ENCODE results near the gene GAS6. TPM values are rescaled to one million over a fixed set of nuclear protein-coding genes. Genes with fewer than 3 reads are reported as not detected.

Gene GAS6
- total and polyA plus RNA-seq, 2 donors (not counting 3 experiments of a cell fraction or from before 2014, with no cell fraction given), result 69.2 to 109 TPM

DNA sequence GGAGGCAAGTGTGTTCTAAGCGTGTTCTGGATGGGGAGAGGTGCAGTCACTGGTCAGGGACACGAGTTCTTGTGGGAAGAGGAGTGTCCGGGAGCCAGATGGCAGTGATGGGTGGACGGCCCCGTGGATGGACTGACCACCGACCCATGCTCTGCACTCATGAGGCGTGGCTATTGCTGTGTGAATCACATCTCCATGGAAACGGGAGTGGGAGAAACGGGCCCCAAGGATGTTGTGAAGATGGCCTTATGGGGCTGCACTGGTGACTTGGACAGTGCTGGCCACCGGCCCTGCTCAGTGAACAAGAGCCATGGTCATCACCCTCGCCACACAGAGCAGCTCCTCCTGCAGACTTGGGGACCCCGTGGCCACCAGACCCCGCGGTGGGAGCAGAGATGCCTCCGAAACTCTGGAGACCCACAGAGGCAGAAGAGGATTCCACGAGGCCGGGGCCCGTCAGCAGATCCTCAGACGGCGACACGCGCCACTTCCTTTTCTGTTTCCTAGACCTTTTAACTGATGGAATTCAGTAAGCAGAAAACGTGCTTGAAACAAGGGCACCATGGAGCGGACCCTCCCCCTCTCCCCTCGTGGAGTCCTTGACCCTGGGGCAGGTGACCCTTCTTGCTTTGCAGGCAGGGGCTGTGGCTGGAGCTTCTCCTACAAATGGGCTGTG is 47.5 kb downstream of the GAS6 start:
- no peak for TF ChIP-seq FOS (IDR thresholded peaks at IDR 0.05; ENCODE audit: borderline replicate concordance, insufficient read depth, low read length)
- TF ChIP-seq JUN (IDR thresholded peaks at IDR 0.05; ENCODE audit: borderline replicate concordance, insufficient read depth, insufficient read length, low read depth), result no peak
- no peak for TF ChIP-seq POLR2A (IDR thresholded peaks at IDR 0.05; ENCODE audit: low read depth, low read length)
- TF ChIP-seq EZH2 (IDR thresholded peaks at IDR 0.05; ENCODE audit: borderline replicate concordance, low read depth, low read length, severe bottlenecking), result no peak
- no peak for TF ChIP-seq GATA2 (IDR thresholded peaks at IDR 0.05; ENCODE audit: insufficient read depth, insufficient read length, low read depth, low read length)
- TF ChIP-seq MYC (IDR thresholded peaks at IDR 0.05; ENCODE audit: low read depth, low read length), result no peak
- no peak for TF ChIP-seq MAX (IDR thresholded peaks at IDR 0.05; ENCODE audit: insufficient read depth, insufficient read length)
- TF ChIP-seq POLR2AphosphoS5 (IDR thresholded peaks at IDR 0.05; ENCODE audit: insufficient read depth, low read depth, low read length), result no peak
- no peaks in the 10 kb centered on the region for H3K79me2 ChIP-seq (ENCODE audit: control insufficient read depth, insufficient read depth, low read length)
- H3K27me3 ChIP-seq (ENCODE audit: control insufficient read depth in 2 of 2, insufficient read depth in 2 of 2, low read length in 2 of 2), result no peaks in the 10 kb centered on the region
- no peak overlapping the region for H3K4me2 ChIP-seq (ENCODE audit: insufficient read depth, low read length)
- no peak overlapping the region for H3K9ac ChIP-seq (replicated peaks; ENCODE audit: extremely low read depth, insufficient read depth, low read length)
- H3K4me3 ChIP-seq (replicated peaks in 1 of 3; ENCODE audit: insufficient read depth in 1 of 3, low read depth in 1 of 3, low read length in 3 of 3), result no peak overlapping the region
- H3K9me3 ChIP-seq (replicated peaks; ENCODE audit: control insufficient read depth, insufficient read depth, low read length), result no peaks in the 10 kb centered on the region
- H2AFZ ChIP-seq (ENCODE audit: low read depth, low read length), result no peak overlapping the region
- H3K27ac ChIP-seq (ENCODE audit: insufficient read depth, low read depth, low read length), result no peak overlapping the region
- no peaks in the 10 kb centered on the region for H3K9me1 ChIP-seq (replicated peaks; ENCODE audit: control insufficient read depth, extremely low read depth, insufficient read depth, low read length)
- ChIA-PET POLR2A (no interaction called here), CTCF (interaction anchor here (0.7 to 1.6 kb wide), 7 partner anchors 80 to 410 kb away, joined by 3 to 30 read pairs (median 4); no protein-coding TSS in a partner anchor)
- no peaks in the 10 kb centered on the region for H4K20me1 ChIP-seq (replicated peaks; ENCODE audit: control insufficient read depth, extremely low read depth, insufficient read depth, low read length)
- BruUV-seq (replicated peaks), result no TSS peak
- peaks cover 6% of the 10 kb centered on the region for H3K4me1 ChIP-seq (ENCODE audit: control insufficient read depth, extremely low read depth, insufficient read depth, low read length)
- dilution Hi-C loops (cut with MboI; ENCODE audit: extremely low pct_ligation_motif_present, low sequenced_read_pairs), result no loop called here
- FAIRE-seq, result no peak
- intact Hi-C loops (cut with micrococcal nuclease), result loop anchor here (2.0 to 5.0 kb wide), 3 partner anchors 80 to 301 kb away; no protein-coding TSS in a partner anchor
- peaks cover 0 to 5% of the 10 kb centered on the region in 2 experiments for H3K36me3 ChIP-seq (ENCODE audit: control insufficient read depth in 2 of 2, extremely low read depth in 1 of 2, insufficient read depth in 2 of 2, low read length in 2 of 2)
- no peak for DNase-seq (ENCODE audit: low read depth, low spot score)

Measured in endothelial cell of umbilical vein (primary cell).